HFFc6 (cell line): ENCODE results near the gene A1CF. TPM values are rescaled to one million over a fixed set of nuclear protein-coding genes. Genes with fewer than 3 reads are reported as not detected.

Experiments used
- DNase-seq: peaks from one replicate; pipeline ENCODE4 v3.0.0-alpha.2; 2018
- H3K27ac Mint-ChIP-seq: 2 replicates; pipeline ENCODE4 v1.8.0; 2020; ENCODE audit warnings: mild to moderate bottlenecking, mixed read lengths
- H3K27me3 Mint-ChIP-seq: 2 replicates; pipeline ENCODE4 v1.8.0; 2021; ENCODE audit warnings: mild to moderate bottlenecking, moderate library complexity, mixed read lengths; ENCODE audit not compliant: insufficient read depth
- H3K36me3 Mint-ChIP-seq: 2 replicates; pipeline ENCODE4 v1.8.0; 2021; ENCODE audit warnings: low read depth, mixed read lengths
- H3K4me1 Mint-ChIP-seq: 2 replicates; pipeline ENCODE4 v1.8.0; 2020; ENCODE audit warnings: low read depth, mixed read lengths
- H3K4me3 Mint-ChIP-seq: 2 replicates; pipeline ENCODE4 v1.8.0; 2020; ENCODE audit warnings: mild to moderate bottlenecking, moderate library complexity, mixed read lengths
- H3K9me3 Mint-ChIP-seq: 2 replicates; pipeline ENCODE4 v1.8.0; 2020; ENCODE audit warnings: mild to moderate bottlenecking, mixed read lengths
- total RNA-seq, 6 experiments: library from RNA; stranded (reverse); fragmentation: NEBNext Ultra II Directional; extraction: Animal tissue kit (Norgen Biotek cat#: 25700); gene quantifications; 2 replicates in 1 of 6; 3 replicates in 5 of 6; pipeline ENCODE4 v1.2.3, GENCODE V29; 2021
- TF ChIP-seq, protein P1 (sequence below): fragments of 200-600 bp; sonication (generic); IDR thresholded peaks from 2 replicates; pipeline ENCODE4 v1.5.0; 2021; ENCODE audit warnings: antibody characterized with exemption, mild to moderate bottlenecking

Gene A1CF
- total RNA-seq, 6 experiments from 2014 or later: not detected

DNA sequence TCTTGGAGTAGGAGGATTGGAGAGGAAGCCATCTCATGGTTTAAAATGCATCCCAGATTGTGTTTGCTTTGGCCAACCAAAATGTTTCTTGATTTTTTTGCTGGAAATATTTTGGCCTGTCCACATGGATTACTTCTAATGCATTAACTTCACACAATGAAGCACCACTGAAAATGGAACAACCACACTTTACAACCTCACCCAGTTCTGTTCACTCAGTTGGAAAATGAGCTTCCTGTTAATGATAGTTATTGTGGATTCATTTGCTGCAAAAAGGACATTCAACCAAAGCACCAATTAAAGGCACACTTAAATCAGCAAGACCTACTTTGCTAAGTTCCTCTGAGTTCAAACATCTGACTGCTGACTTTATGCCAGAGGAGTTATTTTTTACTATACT lies 11.3 kb upstream of the A1CF start:
- TF ChIP-seq, protein P1, sequence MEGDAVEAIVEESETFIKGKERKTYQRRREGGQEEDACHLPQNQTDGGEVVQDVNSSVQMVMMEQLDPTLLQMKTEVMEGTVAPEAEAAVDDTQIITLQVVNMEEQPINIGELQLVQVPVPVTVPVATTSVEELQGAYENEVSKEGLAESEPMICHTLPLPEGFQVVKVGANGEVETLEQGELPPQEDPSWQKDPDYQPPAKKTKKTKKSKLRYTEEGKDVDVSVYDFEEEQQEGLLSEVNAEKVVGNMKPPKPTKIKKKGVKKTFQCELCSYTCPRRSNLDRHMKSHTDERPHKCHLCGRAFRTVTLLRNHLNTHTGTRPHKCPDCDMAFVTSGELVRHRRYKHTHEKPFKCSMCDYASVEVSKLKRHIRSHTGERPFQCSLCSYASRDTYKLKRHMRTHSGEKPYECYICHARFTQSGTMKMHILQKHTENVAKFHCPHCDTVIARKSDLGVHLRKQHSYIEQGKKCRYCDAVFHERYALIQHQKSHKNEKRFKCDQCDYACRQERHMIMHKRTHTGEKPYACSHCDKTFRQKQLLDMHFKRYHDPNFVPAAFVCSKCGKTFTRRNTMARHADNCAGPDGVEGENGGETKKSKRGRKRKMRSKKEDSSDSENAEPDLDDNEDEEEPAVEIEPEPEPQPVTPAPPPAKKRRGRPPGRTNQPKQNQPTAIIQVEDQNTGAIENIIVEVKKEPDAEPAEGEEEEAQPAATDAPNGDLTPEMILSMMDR: no peak
- Mint-ChIP-seq H3K27ac (no peak overlapping the region), H3K36me3 (no peaks in the 10 kb centered on the region), H3K4me3 (no peak overlapping the region), H3K9me3 (no peaks in the 10 kb centered on the region), H3K27me3 (peaks cover 2% of the 10 kb centered on the region; the same call in 1 of the 2 replicates), H3K4me1 (no peaks in the 10 kb centered on the region)
- no peak for DNase-seq

DNA sequence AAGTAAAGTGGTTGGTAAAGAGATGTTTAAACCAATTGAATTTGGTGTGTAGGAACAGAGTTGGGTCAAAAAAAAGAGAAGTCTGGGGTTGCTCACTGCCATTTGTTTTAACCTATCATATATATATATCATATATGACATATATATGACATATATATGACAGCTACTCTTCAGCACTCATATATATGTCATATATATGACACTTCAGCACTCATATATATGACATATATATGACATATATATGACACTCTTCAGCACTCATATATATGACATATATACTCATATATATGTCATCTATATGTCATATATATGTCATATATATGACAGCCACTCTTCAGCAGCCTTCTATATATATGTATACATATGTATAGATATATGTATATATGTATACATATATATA lies 8.9 kb upstream of the A1CF start:
- Mint-ChIP-seq H3K9me3 (no peaks in the 10 kb centered on the region), H3K4me1 (no peaks in the 10 kb centered on the region), H3K4me3 (no peak overlapping the region), H3K36me3 (no peaks in the 10 kb centered on the region), H3K27ac (no peak overlapping the region), H3K27me3 (peaks cover 5% of the 10 kb centered on the region; the same call in 1 of the 2 replicates)
- TF ChIP-seq, protein P1: no peak
- no peak for DNase-seq

DNA sequence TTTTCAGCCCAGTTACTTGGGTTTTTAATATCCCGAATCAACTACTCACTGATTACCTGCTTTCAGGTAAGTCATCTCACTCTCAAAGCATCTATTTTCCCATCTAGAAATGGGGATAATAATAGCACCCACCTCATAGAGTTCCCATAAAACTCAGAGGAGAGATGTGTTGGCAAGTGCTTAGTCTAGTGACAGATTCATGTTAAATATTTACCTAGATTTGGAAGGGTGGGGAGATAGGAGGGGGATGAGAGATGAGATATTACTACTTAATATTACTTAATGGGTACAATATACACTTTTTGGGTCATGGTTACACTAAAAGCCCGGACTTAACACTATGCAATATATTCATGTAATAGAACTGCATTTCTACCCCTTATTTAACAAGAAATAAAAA lies 7.0 kb upstream of the A1CF start:
- Mint-ChIP-seq H3K27ac (no peak overlapping the region), H3K4me1 (no peaks in the 10 kb centered on the region), H3K4me3 (no peak overlapping the region), H3K27me3 (peaks cover 5% of the 10 kb centered on the region; the same call in 1 of the 2 replicates), H3K36me3 (no peaks in the 10 kb centered on the region), H3K9me3 (no peaks in the 10 kb centered on the region)
- TF ChIP-seq, protein P1: no peak
- DNase-seq: no peak

DNA sequence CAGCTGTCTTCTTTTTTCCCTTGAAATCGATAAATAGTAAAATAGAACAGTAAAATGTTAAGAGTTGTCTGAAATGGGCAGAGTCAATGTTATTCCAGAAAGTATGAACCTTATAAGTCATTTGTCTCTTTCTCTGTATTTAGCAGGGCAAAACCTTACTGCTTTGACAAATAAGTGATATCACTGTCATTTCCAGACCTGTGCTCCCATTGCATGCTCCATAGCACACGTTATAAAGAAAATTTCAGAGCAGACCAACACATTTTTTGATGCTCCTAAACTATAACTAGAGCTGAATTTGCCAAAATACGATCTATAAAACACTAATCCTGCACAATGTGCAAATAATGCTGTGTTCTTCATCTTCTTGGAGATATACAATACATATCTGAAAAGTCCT lies 1.1 kb downstream of the A1CF start:
- Mint-ChIP-seq H3K4me3 (no peak overlapping the region), H3K9me3 (no peaks in the 10 kb centered on the region), H3K36me3 (no peaks in the 10 kb centered on the region), H3K27ac (no peak overlapping the region), H3K27me3 (peaks cover 17% of the 10 kb centered on the region), H3K4me1 (no peaks in the 10 kb centered on the region)
- DNase-seq: no peak
- TF ChIP-seq, protein P1: no peak

DNA sequence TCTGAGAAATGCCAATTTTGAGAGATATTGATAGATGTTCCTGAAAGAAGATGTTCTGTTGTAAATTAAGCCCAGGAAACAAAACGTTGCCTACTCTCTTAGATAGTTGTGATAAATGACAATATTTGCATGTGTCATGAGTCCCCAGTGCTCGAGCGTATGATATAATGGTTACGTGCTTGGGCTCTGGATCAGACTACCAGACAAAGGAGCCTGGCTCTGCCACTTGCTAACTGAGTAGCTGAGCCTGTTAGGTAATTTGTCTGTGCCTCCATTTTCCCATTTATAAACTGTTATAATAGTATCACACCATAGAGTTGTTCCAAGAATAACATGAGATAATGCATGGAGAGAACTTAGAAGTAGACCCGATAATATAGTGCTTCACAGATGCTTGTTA lies 1.8 kb downstream of the A1CF start:
- no peak for DNase-seq

More for the DNA sequence above, 1.8 kb downstream of the A1CF start:
- peaks cover 22% of the 10 kb centered on the region for H3K27me3 Mint-ChIP-seq
- no peaks in the 10 kb centered on the region for H3K9me3 Mint-ChIP-seq
- no peaks in the 10 kb centered on the region for H3K36me3 Mint-ChIP-seq
- TF ChIP-seq, protein P1: no peak
- H3K4me3 Mint-ChIP-seq: no peak overlapping the region
- H3K4me1 Mint-ChIP-seq: no peaks in the 10 kb centered on the region
- H3K27ac Mint-ChIP-seq: no peak overlapping the region
